Measurements from ENCODE around the gene SH3TC1.

GRCh38 chr4:8271821-8272220 lies 72.7 kb downstream of the SH3TC1 start:
- TF ChIP-seq CTCF (IDR thresholded peaks at IDR 0.05) (no peak), POLR2A (IDR thresholded peaks at IDR 0.05) (no peak)
